Jurkat, Clone E6-1 (cell line): ENCODE results near the gene HRH3.
A peak's percentile ranks its signal among the peaks of the same experiment; 100 is the strongest.

Experiments
- DNase-seq: peaks from one replicate; pipeline ENCODE4 v3.0.0-alpha.2; 2011; ENCODE audit warnings: low read depth, low spot score
- H3K4me3 ChIP-seq: 2 replicates; pipeline ENCODE4 v1.5.1; 2011; ENCODE audit warnings: mild to moderate bottlenecking, low read length, control low read depth, moderate library complexity

The HRH3 gene

GRCh38 chr20:62168890-62169435 lies 51.1 kb downstream of the HRH3 start:
- DNase-seq = no peak
- H3K4me3 ChIP-seq = no peak overlapping the region

- no peak overlapping the region for H3K4me3 ChIP-seq
- DNase-seq = peak; percentile 19
Measured at GRCh38 chr20:62168061-62168460, 52.0 kb downstream of the HRH3 start.

GRCh38 chr20:62167474-62167873 lies 52.6 kb downstream of the HRH3 start:
- no peak for DNase-seq
- no peak overlapping the region for H3K4me3 ChIP-seq

GRCh38 chr20:62165762-62166399 lies 54.2 kb downstream of the HRH3 start:
- no peak overlapping the region for H3K4me3 ChIP-seq
- no peak for DNase-seq
